OCI-LY1 (cell line): ENCODE data around the gene RXFP2.

Experiments used
- H2AFZ ChIP-seq: fragments of 200-600 bp; sonication (generic), shearing (Covaris generic); 2 replicates; pipeline ENCODE4 v1.6.0; 2014; ENCODE audit warnings: antibody characterized with exemption, mild to moderate bottlenecking, low read length
- H3F3A ChIP-seq: fragments of 200-600 bp; sonication (generic), shearing (Covaris generic); 2 replicates; pipeline ENCODE4 v1.6.0; 2014; ENCODE audit warnings: mild to moderate bottlenecking, antibody characterized with exemption, low read length, moderate library complexity; ENCODE audit not compliant: insufficient read depth
- H3K27ac ChIP-seq: fragments of 200-600 bp; sonication (generic); 2 replicates; pipeline ENCODE4 v1.5.1; 2014; ENCODE audit warnings: low read length, mixed run types, mild to moderate bottlenecking, low read depth; ENCODE audit not compliant: poor library complexity, severe bottlenecking
- H3K27me3 ChIP-seq: fragments of 200-600 bp; sonication (generic); 2 replicates; pipeline ENCODE4 v1.6.0; 2014; ENCODE audit warnings: antibody characterized with exemption, mild to moderate bottlenecking, low read length, moderate library complexity; ENCODE audit not compliant: insufficient read depth
- H3K36me3 ChIP-seq: fragments of 200-600 bp; sonication (generic); 2 replicates; pipeline ENCODE4 v1.6.1; 2014; ENCODE audit warnings: mild to moderate bottlenecking, antibody characterized with exemption, low read length, moderate library complexity, mixed read lengths; ENCODE audit not compliant: insufficient read depth
- H3K4me1 ChIP-seq: fragments of 200-600 bp; sonication (generic); 2 replicates; pipeline ENCODE4 v1.5.1; 2014; ENCODE audit warnings: mild to moderate bottlenecking, low read length, moderate library complexity; ENCODE audit not compliant: insufficient read depth, severe bottlenecking
- H3K4me2 ChIP-seq: fragments of 200-600 bp; sonication (generic), shearing (Covaris generic); 2 replicates; pipeline ENCODE4 v1.6.1; 2014; ENCODE audit warnings: low read length
- H3K4me3 ChIP-seq: fragments of 200-600 bp; sonication (generic); 2 replicates; pipeline ENCODE4 v1.5.1; 2014; ENCODE audit warnings: low read length, low read depth, mild to moderate bottlenecking, mixed read lengths; ENCODE audit not compliant: poor library complexity, severe bottlenecking
- H3K79me2 ChIP-seq: fragments of 200-600 bp; shearing (Covaris generic); 2 replicates; pipeline ENCODE4 v1.6.1; 2016; ENCODE audit warnings: mixed run types, low read length, mixed read lengths; ENCODE audit not compliant: insufficient read depth
- H3K9ac ChIP-seq: fragments of 200-600 bp; sonication (generic), shearing (Covaris generic); 2 replicates; pipeline ENCODE4 v1.6.1; 2014; ENCODE audit warnings: mild to moderate bottlenecking, low read length, mixed read lengths
- H3K9me2 ChIP-seq: fragments of 200-600 bp; sonication (generic), shearing (Covaris generic); 2 replicates; pipeline ENCODE4 v1.6.1; 2014; ENCODE audit warnings: low read depth, mild to moderate bottlenecking, low read length, mixed read lengths
- H3K9me3 ChIP-seq: fragments of 200-600 bp; shearing (Covaris generic); 2 replicates; pipeline ENCODE4 v1.6.1; 2014; ENCODE audit warnings: low read length, mixed read lengths
- H4K20me1 ChIP-seq: fragments of 200-600 bp; sonication (generic), shearing (Covaris generic); 2 replicates; pipeline ENCODE4 v1.6.0; 2016; ENCODE audit warnings: mild to moderate bottlenecking, low read length; ENCODE audit not compliant: insufficient read depth
- CTCF ChIP-seq: fragments of 200-600 bp; sonication (generic), shearing (Covaris generic); IDR thresholded peaks from 2 replicates; pipeline ENCODE4 v1.5.1; 2017; ENCODE audit warnings: mild to moderate bottlenecking, antibody characterized with exemption, low read length, moderate library complexity, mixed read lengths
- EZH2 ChIP-seq: fragments of 200-600 bp; sonication (generic), shearing (Covaris generic); IDR thresholded peaks from 2 replicates; pipeline ENCODE4 v1.8.0; 2017; ENCODE audit warnings: borderline replicate concordance, mixed run types, mild to moderate bottlenecking, antibody characterized with exemption, low read length, moderate library complexity, mixed read lengths

The RXFP2 gene

DNA sequence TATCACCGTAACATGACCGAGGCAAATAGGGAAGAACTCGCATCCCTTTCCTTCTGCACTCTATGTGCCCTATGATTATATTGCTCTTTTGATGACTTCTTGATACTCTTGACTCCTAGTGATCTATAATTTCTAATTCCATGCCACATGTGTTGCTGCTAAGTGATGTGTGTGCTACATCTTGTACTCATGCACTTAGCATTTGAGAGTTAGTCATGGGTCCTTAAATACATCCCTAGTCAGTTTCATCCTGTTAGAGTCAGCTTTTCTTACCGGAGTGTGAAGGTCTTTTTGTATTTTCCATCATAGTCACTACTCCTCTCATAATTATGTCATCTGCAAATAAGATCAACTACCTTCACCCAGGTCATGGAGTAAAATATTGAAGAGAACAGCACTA lies 30.2 kb downstream of the RXFP2 start:
- Histone ChIP-seq H3K27me3 (no peaks in the 10 kb centered on the region), H3K9ac (no peak overlapping the region), H2AFZ (no peak overlapping the region), H3K4me3 (no peak overlapping the region), H3K4me2 (no peak overlapping the region), H3F3A (no peaks in the 10 kb centered on the region), H4K20me1 (no peaks in the 10 kb centered on the region), H3K36me3 (no peaks in the 10 kb centered on the region), H3K27ac (no peak overlapping the region), H3K9me3 (no peaks in the 10 kb centered on the region), H3K9me2 (no peaks in the 10 kb centered on the region), H3K4me1 (no peaks in the 10 kb centered on the region), H3K79me2 (no peaks in the 10 kb centered on the region)
- no peak for TF ChIP-seq EZH2
- TF ChIP-seq CTCF, result no peak

DNA sequence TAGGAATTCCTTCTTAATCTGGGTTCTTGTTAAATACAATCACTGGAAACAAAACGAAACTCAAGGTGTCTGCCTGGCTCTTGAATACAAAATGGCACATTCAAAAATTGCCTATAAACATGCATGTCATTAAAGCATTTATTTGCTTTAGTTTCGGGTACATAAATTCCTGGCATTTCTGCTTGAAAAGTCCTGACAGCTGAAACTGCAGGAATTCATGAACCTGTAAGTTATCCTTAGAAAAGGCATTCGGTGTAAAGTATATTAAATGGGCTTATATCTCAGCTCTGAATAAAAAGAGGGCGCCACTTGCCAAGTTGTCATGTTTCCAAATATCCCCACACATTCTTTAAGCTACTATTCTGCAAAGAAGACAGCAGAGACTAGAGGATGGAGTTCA lies 32.9 kb downstream of the RXFP2 start:
- no peaks in the 10 kb centered on the region for H3K9me2 ChIP-seq
- H3K79me2 ChIP-seq, result no peaks in the 10 kb centered on the region
- no peak overlapping the region for H3K27ac ChIP-seq
- no peaks in the 10 kb centered on the region for H3K36me3 ChIP-seq
- no peaks in the 10 kb centered on the region for H3K9me3 ChIP-seq
- H3K27me3 ChIP-seq, result no peaks in the 10 kb centered on the region
- TF ChIP-seq CTCF, result no peak
- no peak for TF ChIP-seq EZH2
- no peak overlapping the region for H3K4me3 ChIP-seq
- no peaks in the 10 kb centered on the region for H3F3A ChIP-seq
- H4K20me1 ChIP-seq, result no peaks in the 10 kb centered on the region
- H3K9ac ChIP-seq, result no peak overlapping the region
- no peaks in the 10 kb centered on the region for H3K4me1 ChIP-seq
- H2AFZ ChIP-seq, result no peak overlapping the region
- H3K4me2 ChIP-seq, result no peak overlapping the region

DNA sequence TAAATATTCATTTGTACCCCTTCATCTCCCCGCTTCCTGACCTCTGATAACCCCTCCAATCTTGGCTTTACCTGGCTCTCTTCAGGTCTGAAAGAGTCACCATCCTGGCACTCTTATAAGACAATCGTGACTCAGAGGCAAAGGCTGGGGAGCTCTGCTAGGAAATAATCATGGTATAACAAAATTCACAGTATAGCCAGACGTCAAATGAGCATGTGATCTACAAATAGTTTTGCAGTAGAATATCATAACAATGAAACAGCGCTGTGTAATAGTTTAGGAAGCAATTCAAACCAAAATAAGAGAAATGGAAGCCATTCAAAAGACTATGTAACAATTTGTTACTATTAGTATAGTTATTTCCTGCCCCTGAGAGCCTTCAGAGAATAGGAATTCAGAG lies 34.2 kb downstream of the RXFP2 start:
- TF ChIP-seq CTCF (no peak), EZH2 (no peak)
- Histone ChIP-seq H3K9ac (no peak overlapping the region), H3K9me2 (no peaks in the 10 kb centered on the region), H4K20me1 (no peaks in the 10 kb centered on the region), H3K4me1 (no peaks in the 10 kb centered on the region), H3K36me3 (no peaks in the 10 kb centered on the region), H3K79me2 (no peaks in the 10 kb centered on the region), H3K9me3 (no peaks in the 10 kb centered on the region), H3F3A (no peaks in the 10 kb centered on the region), H3K27ac (no peak overlapping the region), H2AFZ (no peak overlapping the region), H3K27me3 (no peaks in the 10 kb centered on the region), H3K4me2 (no peak overlapping the region), H3K4me3 (no peak overlapping the region)
